GM23338 (cell line): ENCODE measurements around the gene IGFLR1. TPM values are rescaled to one million over a fixed set of nuclear protein-coding genes. Genes with fewer than 3 reads are reported as not detected.

Experiments
- ATAC-seq: fragments of 200-7000 bp; cut with Tn5 transposase; 3 replicates; pipeline ENCODE4 v1.9.1; 2020
- DNase-seq: peaks from one replicate; pipeline ENCODE4 v3.0.0-alpha.2; 2015; ENCODE audit warnings: low spot score
- H2AFZ ChIP-seq: fragments of 200-600 bp; sonication (generic); 2 replicates; pipeline ENCODE4 v1.8.0; 2016; ENCODE audit warnings: antibody characterized with exemption, mild to moderate bottlenecking, moderate library complexity
- H3F3A ChIP-seq: fragments of 200-600 bp; sonication (generic); replicated peaks from 2 replicates; pipeline ENCODE4 v1.8.0; 2017; ENCODE audit warnings: antibody characterized with exemption, mixed run types, low read depth
- H3K27ac ChIP-seq: fragments of 200-600 bp; sonication (generic); 2 replicates; pipeline ENCODE4 v1.6.1; 2016; ENCODE audit warnings: low read depth
- H3K27me3 ChIP-seq: fragments of 200-600 bp; sonication (generic); 2 replicates; pipeline ENCODE4 v1.8.0; 2016; ENCODE audit warnings: mild to moderate bottlenecking, mixed run types, moderate library complexity; ENCODE audit not compliant: insufficient read depth
- H3K36me3 ChIP-seq: fragments of 200-600 bp; sonication (generic); 2 replicates; pipeline ENCODE4 v1.8.0; 2016; ENCODE audit warnings: mild to moderate bottlenecking; ENCODE audit not compliant: insufficient read depth
- H3K4me1 ChIP-seq: fragments of 200-600 bp; sonication (generic); 2 replicates; pipeline ENCODE4 v1.8.0; 2016; ENCODE audit warnings: mild to moderate bottlenecking, moderate library complexity; ENCODE audit not compliant: insufficient read depth
- H3K4me2 ChIP-seq: fragments of 200-600 bp; sonication (generic); 2 replicates; pipeline ENCODE4 v1.7.1; 2017; ENCODE audit warnings: mixed run types
- H3K4me3 ChIP-seq: fragments of 200-600 bp; sonication (generic); 2 replicates; pipeline ENCODE4 v1.6.1; 2016; ENCODE audit warnings: mixed run types
- H3K79me2 ChIP-seq: fragments of 200-600 bp; sonication (generic); replicated peaks from 2 replicates; pipeline ENCODE4 v1.8.0; 2017; ENCODE audit warnings: mild to moderate bottlenecking; ENCODE audit not compliant: insufficient read depth
- H3K9me2 ChIP-seq: fragments of 200-600 bp; sonication (generic); 2 replicates; pipeline ENCODE4 v1.8.0; 2017; ENCODE audit not compliant: insufficient read depth
- H4K20me1 ChIP-seq: fragments of 200-600 bp; sonication (generic); replicated peaks from 2 replicates; pipeline ENCODE4 v1.8.0; 2017; ENCODE audit warnings: mild to moderate bottlenecking; ENCODE audit not compliant: insufficient read depth
- H3K27ac Mint-ChIP-seq: 2 replicates; pipeline ENCODE4 v1.8.0; 2020; ENCODE audit warnings: inconsistent platforms, mild to moderate bottlenecking, moderate library complexity, mixed read lengths
- H3K27me3 Mint-ChIP-seq: 3 replicates; pipeline ENCODE4 v1.8.0; 2022; ENCODE audit warnings: low read depth, mild to moderate bottlenecking, moderate library complexity, mixed read lengths, inconsistent platforms; ENCODE audit not compliant: insufficient read depth, poor library complexity
- H3K36me3 Mint-ChIP-seq: 3 replicates; pipeline ENCODE4 v1.8.0; 2021; ENCODE audit warnings: low read depth, mild to moderate bottlenecking, inconsistent platforms, moderate library complexity, mixed read lengths
- H3K4me1 Mint-ChIP-seq: 3 replicates; pipeline ENCODE4 v1.8.0; 2020; ENCODE audit warnings: mild to moderate bottlenecking, inconsistent platforms, mixed read lengths
- H3K4me3 Mint-ChIP-seq: 3 replicates; pipeline ENCODE4 v1.8.0; 2021; ENCODE audit warnings: moderate library complexity, mild to moderate bottlenecking, inconsistent platforms, mixed read lengths
- H3K9me3 Mint-ChIP-seq: 3 replicates; pipeline ENCODE4 v1.8.0; 2020; ENCODE audit warnings: moderate library complexity, mild to moderate bottlenecking, inconsistent platforms, mixed read lengths
- CREB1 ChIP-seq: fragments of 250-450 bp; sonication (Bioruptor Pico); IDR thresholded peaks from 2 replicates; pipeline ENCODE4 v1.5.0; 2020; ENCODE audit warnings: low read depth, mild to moderate bottlenecking, moderate library complexity
- EZH2phosphoT487 ChIP-seq: fragments of 200-600 bp; sonication (generic); IDR thresholded peaks from one replicate; pipeline ENCODE4 v1.8.1; 2018; ENCODE audit warnings: antibody characterized with exemption; ENCODE audit not compliant: unreplicated experiment
- JUNB ChIP-seq: IDR thresholded peaks from one replicate; pipeline ENCODE4 v1.6.1; 2016; ENCODE audit warnings: antibody characterized with exemption; ENCODE audit not compliant: unreplicated experiment
- NANOG ChIP-seq: IDR thresholded peaks from 2 replicates; pipeline ENCODE4 v1.6.1; 2016; ENCODE audit warnings: antibody characterized with exemption, borderline replicate concordance
- POLR2AphosphoS5 ChIP-seq: IDR thresholded peaks from 2 replicates; pipeline ENCODE4 v1.6.1; 2016; ENCODE audit warnings: antibody characterized with exemption, low read depth
- STAT1 ChIP-seq: IDR thresholded peaks from one replicate; pipeline ENCODE4 v1.6.1; 2016; ENCODE audit warnings: antibody characterized with exemption; ENCODE audit not compliant: unreplicated experiment
- ZNF114 ChIP-seq: fragments of 250-450 bp; sonication (Bioruptor Pico); IDR thresholded peaks from 2 replicates; pipeline ENCODE4 v1.5.0; 2020; ENCODE audit warnings: mild to moderate bottlenecking, moderate library complexity
- ZNF331 ChIP-seq: fragments of 250-450 bp; sonication (Bioruptor Pico); IDR thresholded peaks from 2 replicates; pipeline ENCODE4 v1.5.0; 2020; ENCODE audit warnings: low read depth, mild to moderate bottlenecking, moderate library complexity
- polyA plus RNA-seq: library from polyadenylated mRNA; unstranded; fragments of >200 nt; fragmentation: Nextera tagmentation; extraction: Ambion mirVana; gene quantifications from 2 replicates; pipeline ENCODE4 v1.2.1, GENCODE V29; 2016
- total RNA-seq: library from RNA; depleted of rRNA; stranded (reverse); fragments of >200 nt; shearing (Covaris generic); gene quantifications from 2 replicates; pipeline ENCODE4 v1.2.3, GENCODE V29; 2014
- TF ChIP-seq, protein P1 (sequence below), 2 experiments: fragments of 200-600 bp in 1 of 2; sonication (generic) in 1 of 2; conservative IDR thresholded peaks; 2 replicates each; pipeline versions ENCODE4 v1.5.1 to v1.6.1; 2016 to 2017; ENCODE audit warnings: antibody characterized with exemption in 2 of 2, low read depth in 2 of 2, mild to moderate bottlenecking in 2 of 2, moderate library complexity in 1 of 2
- TF ChIP-seq, protein P2 (sequence below): IDR thresholded peaks from 2 replicates; pipeline ENCODE4 v1.6.1; 2016; ENCODE audit warnings: antibody characterized with exemption

The IGFLR1 gene
- total and polyA plus RNA-seq, 2 experiments from 2014 or later = 14.4 to 17.8 TPM

GRCh38 chr19:35744430-35745327 is 2.4 kb upstream of the IGFLR1 start:
- Mint-ChIP-seq H3K4me3 (peak overlapping the region; percentile 97), H3K4me1 (peaks cover 25% of the 10 kb centered on the region), H3K27me3 (peaks cover 5% of the 10 kb centered on the region), H3K27ac (peak overlapping the region; percentile 100), H3K36me3 (peaks cover 7% of the 10 kb centered on the region), H3K9me3 (no peaks in the 10 kb centered on the region; the same call in 2 of the 3 replicates)
- Histone ChIP-seq H3K27me3 (no peaks in the 10 kb centered on the region), H3K4me1 (peaks cover 20% of the 10 kb centered on the region), H3K27ac (peak overlapping the region; percentile 94), H4K20me1 (no peaks in the 10 kb centered on the region), H2AFZ (peak overlapping the region; percentile 64), H3K79me2 (peaks cover 14% of the 10 kb centered on the region), H3K4me2 (peak overlapping the region; percentile 75), H3K36me3 (no peaks in the 10 kb centered on the region), H3K4me3 (peak overlapping the region; percentile 76), H3K9me2 (no peaks in the 10 kb centered on the region), H3F3A (peaks cover 10% of the 10 kb centered on the region)
- TF ChIP-seq POLR2AphosphoS5 (peak; percentile 33; the same call in 1 of the 2 replicates), CREB1 (CRISPR knock-in tag) (peak; percentile 73)
- TF ChIP-seq, protein P1, sequence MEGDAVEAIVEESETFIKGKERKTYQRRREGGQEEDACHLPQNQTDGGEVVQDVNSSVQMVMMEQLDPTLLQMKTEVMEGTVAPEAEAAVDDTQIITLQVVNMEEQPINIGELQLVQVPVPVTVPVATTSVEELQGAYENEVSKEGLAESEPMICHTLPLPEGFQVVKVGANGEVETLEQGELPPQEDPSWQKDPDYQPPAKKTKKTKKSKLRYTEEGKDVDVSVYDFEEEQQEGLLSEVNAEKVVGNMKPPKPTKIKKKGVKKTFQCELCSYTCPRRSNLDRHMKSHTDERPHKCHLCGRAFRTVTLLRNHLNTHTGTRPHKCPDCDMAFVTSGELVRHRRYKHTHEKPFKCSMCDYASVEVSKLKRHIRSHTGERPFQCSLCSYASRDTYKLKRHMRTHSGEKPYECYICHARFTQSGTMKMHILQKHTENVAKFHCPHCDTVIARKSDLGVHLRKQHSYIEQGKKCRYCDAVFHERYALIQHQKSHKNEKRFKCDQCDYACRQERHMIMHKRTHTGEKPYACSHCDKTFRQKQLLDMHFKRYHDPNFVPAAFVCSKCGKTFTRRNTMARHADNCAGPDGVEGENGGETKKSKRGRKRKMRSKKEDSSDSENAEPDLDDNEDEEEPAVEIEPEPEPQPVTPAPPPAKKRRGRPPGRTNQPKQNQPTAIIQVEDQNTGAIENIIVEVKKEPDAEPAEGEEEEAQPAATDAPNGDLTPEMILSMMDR (conservative IDR thresholded peaks at IDR 0.05; ENCODE audit: low read depth in 2 of 2) = peak; percentile 43
- TF ChIP-seq, protein P2, sequence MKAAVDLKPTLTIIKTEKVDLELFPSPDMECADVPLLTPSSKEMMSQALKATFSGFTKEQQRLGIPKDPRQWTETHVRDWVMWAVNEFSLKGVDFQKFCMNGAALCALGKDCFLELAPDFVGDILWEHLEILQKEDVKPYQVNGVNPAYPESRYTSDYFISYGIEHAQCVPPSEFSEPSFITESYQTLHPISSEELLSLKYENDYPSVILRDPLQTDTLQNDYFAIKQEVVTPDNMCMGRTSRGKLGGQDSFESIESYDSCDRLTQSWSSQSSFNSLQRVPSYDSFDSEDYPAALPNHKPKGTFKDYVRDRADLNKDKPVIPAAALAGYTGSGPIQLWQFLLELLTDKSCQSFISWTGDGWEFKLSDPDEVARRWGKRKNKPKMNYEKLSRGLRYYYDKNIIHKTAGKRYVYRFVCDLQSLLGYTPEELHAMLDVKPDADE = no peak
- DNase-seq (peak; percentile 99), ATAC-seq (peak; percentile 38)

DNA sequence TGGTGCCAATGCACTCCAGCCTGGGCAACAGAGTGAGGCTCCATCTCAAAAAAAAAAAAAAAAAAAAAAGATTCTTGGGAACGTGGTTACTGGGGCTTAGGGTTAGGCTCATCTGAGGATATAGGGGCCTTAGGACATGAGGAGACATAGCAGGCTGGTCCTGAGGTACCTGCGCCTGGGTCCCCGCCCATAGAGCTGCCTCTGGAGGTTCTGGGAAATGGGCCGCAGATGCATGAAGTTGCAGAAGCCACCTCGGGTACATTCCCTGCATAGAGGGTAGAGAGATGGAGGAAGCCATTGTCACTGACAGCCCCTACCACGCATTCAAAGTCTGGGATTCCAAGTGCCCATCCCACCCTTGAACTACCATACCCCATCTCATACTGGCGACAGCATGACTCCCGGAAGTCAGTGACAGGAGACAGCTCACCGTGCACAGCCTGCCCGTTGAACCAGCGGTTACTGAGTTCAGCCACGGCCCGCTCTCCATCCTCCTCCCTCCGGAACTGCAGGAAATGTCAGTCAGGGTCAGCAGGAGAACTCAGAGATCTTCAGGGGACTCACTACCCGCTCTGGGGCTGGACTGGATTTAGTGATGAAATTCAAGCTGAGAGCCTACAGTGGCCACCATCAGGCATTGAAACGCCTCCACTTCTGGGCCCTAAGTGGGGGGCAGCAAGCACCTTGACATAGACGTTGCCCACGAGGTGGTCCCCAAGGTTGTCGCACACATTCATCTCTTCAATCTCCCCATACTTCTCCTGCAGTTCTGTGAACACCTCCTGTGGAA is 1.6 kb upstream of the IGFLR1 start:
- peak overlapping the region; percentile 76; the same call in 1 of the 2 replicates for H3K4me3 ChIP-seq
- peaks cover 15% of the 10 kb centered on the region; the same call in 1 of the 2 replicates for H3K4me1 ChIP-seq
- H3K27me3 Mint-ChIP-seq = peaks cover 5% of the 10 kb centered on the region
- peaks cover 10% of the 10 kb centered on the region for H3F3A ChIP-seq
- no peaks in the 10 kb centered on the region; the same call in 2 of the 3 replicates for H3K9me3 Mint-ChIP-seq
- no peaks in the 10 kb centered on the region for H3K27me3 ChIP-seq
- peak overlapping the region; percentile 75 for H3K4me2 ChIP-seq
- ATAC-seq (no peak), DNase-seq (no peak)
- no peaks in the 10 kb centered on the region for H3K36me3 ChIP-seq
- H3K9me2 ChIP-seq = no peaks in the 10 kb centered on the region
- H3K27ac ChIP-seq = 0 out of 2 replicates have a peak overlapping the region, but pooled peaks have one; percentile 14
- H3K4me3 Mint-ChIP-seq = peak overlapping the region; percentile 97
- peak overlapping the region; percentile 100 for H3K27ac Mint-ChIP-seq
- H4K20me1 ChIP-seq = no peaks in the 10 kb centered on the region
- H3K4me1 Mint-ChIP-seq = peaks cover 22% of the 10 kb centered on the region
- H2AFZ ChIP-seq = no peak overlapping the region
- H3K79me2 ChIP-seq = peaks cover 14% of the 10 kb centered on the region
- peaks cover 7% of the 10 kb centered on the region for H3K36me3 Mint-ChIP-seq
- TF ChIP-seq STAT1 (no peak), EZH2phosphoT487 (no peak), ZNF331 (CRISPR knock-in tag) (no peak), JUNB (no peak), CREB1 (CRISPR knock-in tag) (no peak), NANOG (no peak), ZNF114 (CRISPR knock-in tag) (no peak)
- TF ChIP-seq, protein P1 (conservative IDR thresholded peaks at IDR 0.05; ENCODE audit: low read depth in 2 of 2) = no peak
